ENCODE measurements around the gene IFRD2.
A peak's percentile ranks its signal among the peaks of the same experiment; 100 is the strongest.
"Not testable (repeated sequence)": the region's sequence is repeated elsewhere in the genome, so short reads cannot be mapped to it uniquely, and the experiment has no call there.

Gene IFRD2

GRCh38 chr3:50251220-50251619 lies 41.0 kb downstream of the IFRD2 start:
- no peak for DNase-seq (ENCODE audit: low spot score)

GRCh38 chr3:50250514-50250913 lies 41.7 kb downstream of the IFRD2 start:
- no peak for DNase-seq (ENCODE audit: low spot score)

GRCh38 chr3:50249457-50249856 lies 42.8 kb downstream of the IFRD2 start:
- no peak for DNase-seq (ENCODE audit: low spot score)

- DNase-seq (ENCODE audit: low spot score), result no peak
Measured at GRCh38 chr3:50248387-50248786, 43.8 kb downstream of the IFRD2 start.

- no peak for DNase-seq (ENCODE audit: low spot score)
Measured at GRCh38 chr3:50246517-50246954, 45.7 kb downstream of the IFRD2 start.

GRCh38 chr3:50245831-50246516 lies 46.3 kb downstream of the IFRD2 start:
- DNase-seq (ENCODE audit: low spot score), result peak; percentile 82

- DNase-seq (ENCODE audit: low spot score), result no peak
Measured at GRCh38 chr3:50245251-50245745, 46.9 kb downstream of the IFRD2 start.

- not testable (repeated sequence) for DNase-seq (ENCODE audit: low spot score)
Measured at GRCh38 chr3:50244813-50245212, 47.4 kb downstream of the IFRD2 start.

- no peak for DNase-seq (ENCODE audit: low spot score)
Measured at GRCh38 chr3:50243543-50243895, 48.7 kb downstream of the IFRD2 start.

- peak; percentile 55 for DNase-seq (ENCODE audit: low spot score)
Measured at GRCh38 chr3:50242851-50243542, 49.2 kb downstream of the IFRD2 start.

GRCh38 chr3:50242381-50242770 lies 49.9 kb downstream of the IFRD2 start:
- no peak for DNase-seq (ENCODE audit: low spot score)

GRCh38 chr3:50241713-50242380 lies 50.4 kb downstream of the IFRD2 start:
- DNase-seq (ENCODE audit: low spot score), result no peak

- no peak for DNase-seq (ENCODE audit: low spot score)
Measured at GRCh38 chr3:50241163-50241562, 51.1 kb downstream of the IFRD2 start.

GRCh38 chr3:50239649-50240048 lies 52.6 kb downstream of the IFRD2 start:
- DNase-seq (ENCODE audit: low spot score), result no peak

- no peak for DNase-seq (ENCODE audit: low spot score)
Measured at GRCh38 chr3:50238549-50239026, 53.6 kb downstream of the IFRD2 start.

- no peak for DNase-seq (ENCODE audit: low spot score)
Measured at GRCh38 chr3:50237754-50238548, 54.3 kb downstream of the IFRD2 start.
